Measurements from ENCODE around the gene SLC25A33.

GRCh38 chr1:9500756-9501754 lies 38.2 kb upstream of the SLC25A33 start:
- no peak for TF ChIP-seq CTCF (IDR thresholded peaks at IDR 0.05; ENCODE audit: insufficient read depth, low read length)
- TF ChIP-seq SPI1 (IDR thresholded peaks at IDR 0.05; ENCODE audit: borderline replicate concordance, low read depth) = no peak
- no peak for TF ChIP-seq POLR2AphosphoS5 (IDR thresholded peaks at IDR 0.05; ENCODE audit: low read depth)
